Heart left ventricle (tissue), 16 donors: ENCODE data around the gene HSD11B1L. TPM values are rescaled to one million over a fixed set of nuclear protein-coding genes. Genes with fewer than 3 reads are reported as not detected.

Source experiments
- ATAC-seq, 4 donors: fragments of 200-7000 bp; cut with Tn5 transposase; one replicate each; pipeline ENCODE4 v1.9.1; 2020 to 2022; ENCODE audit warnings: moderate library complexity in 4 of 4, mild to moderate bottlenecking in 3 of 4, moderate number of reproducible peaks in 1 of 4
- DNase-seq, 5 donors: peaks; one replicate each; pipeline ENCODE4 v3.0.0-alpha.2; 2020
- H3K27ac ChIP-seq, 12 donors: fragments of 200-600 bp; sonication (generic) in 4 of 12; one replicate each; pipeline versions ENCODE4 v1.5.0 to v1.8.0; 2016 to 2022; ENCODE audit warnings: mild to moderate bottlenecking in 2 of 12
- H3K27me3 ChIP-seq, 9 donors: fragments of 200-600 bp; sonication (generic) in 2 of 9; one replicate each; pipeline versions ENCODE4 v1.5.1 to v1.8.0; 2016 to 2022; ENCODE audit warnings: mild to moderate bottlenecking in 3 of 9
- H3K36me3 ChIP-seq, 9 donors: fragments of 200-600 bp; sonication (generic) in 2 of 9; one replicate each; pipeline versions ENCODE4 v1.5.0 to v1.8.0; 2018 to 2022; ENCODE audit warnings: mild to moderate bottlenecking in 2 of 9
- H3K4me1 ChIP-seq, 12 donors: fragments of 200-600 bp; sonication (generic) in 4 of 12; one replicate each; pipeline versions ENCODE4 v1.5.0 to v1.8.0; 2016 to 2022; ENCODE audit warnings: mild to moderate bottlenecking in 3 of 12
- H3K4me3 ChIP-seq, 12 donors: fragments of 200-600 bp; sonication (generic) in 4 of 12; one replicate each; pipeline versions ENCODE4 v1.5.0 to v1.8.0; 2017 to 2022; ENCODE audit warnings: mild to moderate bottlenecking in 9 of 12, moderate library complexity in 4 of 12
- H3K9me3 ChIP-seq, 12 donors: fragments of 200-600 bp; sonication (generic) in 4 of 12; one replicate each; pipeline versions ENCODE4 v1.5.0 to v1.8.0; 2016 to 2022; ENCODE audit warnings: mild to moderate bottlenecking in 1 of 12
- CTCF ChIP-seq, 12 donors: fragments of 200-600 bp; sonication (generic) in 4 of 12; IDR thresholded peaks; one replicate each; pipeline versions ENCODE4 v1.5.0 to v1.8.0; 2018 to 2022; ENCODE audit warnings: antibody characterized with exemption in 12 of 12, mild to moderate bottlenecking in 5 of 12
- POLR2A ChIP-seq, 2 donors: fragments of 450-650 bp; IDR thresholded peaks; one replicate each; pipeline ENCODE4 v1.6.1; 2017; ENCODE audit warnings: antibody characterized with exemption in 2 of 2, mild to moderate bottlenecking in 2 of 2, moderate library complexity in 2 of 2
- WGBS, 4 donors: extraction: QIAGEN DNeasy Blood & Tissue Kit in 2 of 4; methylation state at CpG; one replicate each; pipeline versions ENCODE4 v1.1.5 to v1.1.7; 2013 to 2018; 5-methylcytosine and 5-hydroxymethylcytosine counted together
- intact Hi-C, 10 donors: fragments of 100-400 bp; cut with DNase I; formaldehyde crosslinking; loops; one replicate each; pipeline versions ENCODE4 v1.11.1 to v1.14.2; 2022
- polyA plus RNA-seq, 2 donors: library from polyadenylated mRNA; stranded (reverse); fragments of 200-250 nt; gene quantifications; one replicate each; pipeline ENCODE4 v1.2.3, GENCODE V29; 2013
- total RNA-seq, 9 donors: library from RNA; depleted of rRNA in 2 of 9; stranded (reverse); fragments of >200 nt in 2 of 9; fragmentation: NEBNext Ultra II Directional in 3 of 9; extraction: Animal tissue kit (Norgen Biotek cat#: 25700) in 3 of 9; gene quantifications; one replicate each; pipeline versions ENCODE4 v1.1.0 to v1.2.4, GENCODE V29; 2016 to 2023
- donor health status: ischemic (EF 13 %, LVEDD 7.1; RV severe dilation, severe dysfunction).
- donor health status: healthy with polysubstance abuse.
- donor health status: DM: no; HTN: yes; CAD: no.
- donor health status: DM: no; HTN: no; CAD: no.
- donor health status: ischemic (EF 25% LVEDD 6.9; RV normal size, moderate dysfunction).
- donor health status: ischemic (EF 25% LVEDD 5.7; RV mildly dilated, moderate dysfunction).
- donor health status: healthy.
- donor health status: DM: yes; HTN: yes; CAD: no.
- donor health status: ischemic (EF 35%, LVEDD 5.7; RV mildly dilated, moderate dysfunction).
- donor health status: nonischemic (EF 11% LVEDD 7.7; RV severe dilation, severe dysfunction).
- donor health status: DM: yes; HTN: yes; CAD: no.
- donor health status: PGD.
- donor health status: ischemic (EF 29% LVEDD 5.4; RV normal size, mild dysfunction).
- donor health status: nonischemic (EF 23%, LVEDD 6.1; RV moderate dilation, normal function).

HSD11B1L gene
- total and polyA plus RNA-seq, 11 donors, result 3.7 to 14.4 (median 5.2) TPM

- TF ChIP-seq POLR2A (IDR thresholded peaks at IDR 0.05) (no peak), CTCF (IDR thresholded peaks at IDR 0.05) (no peak)
- ATAC-seq, result no peak
- H3K27me3 ChIP-seq, result no peaks in the 10 kb centered on the region
- H3K27ac ChIP-seq, result no peak overlapping the region
- H3K36me3 ChIP-seq, result no peaks in the 10 kb centered on the region
- H3K9me3 ChIP-seq, result no peaks in the 10 kb centered on the region
- whole genome bisulfite sequencing, 4 donors, result 79 to 94% (median 91%) methylated on average over 13 to 22 of the region's 22 CpGs
- DNase-seq, result peak in 1 of 5 donors; percentile 18
- intact Hi-C loops, result loop anchor here in 2 of 10 donors (5.0 to 10.0 kb wide), 4 partner anchors 63 to 1850 kb away; partner anchors contain the start of genes DPP9 (in 1 of the 2), DUS3L (in 1 of the 2), PNPLA6 (in 1 of the 2) and SAFB (in 1 of the 2)
- H3K4me1 ChIP-seq, result peaks cover 0 to 26% (median 13%) of the 10 kb centered on the region in 12 donors
- no peak overlapping the region for H3K4me3 ChIP-seq
Observed at GRCh38 chr19:5684694-5685430, 4.0 kb downstream of the HSD11B1L start.

- peaks cover 0 to 31% (median 12%) of the 10 kb centered on the region in 12 donors for H3K4me1 ChIP-seq
- no peaks in the 10 kb centered on the region for H3K27me3 ChIP-seq
- DNase-seq (peak in 1 of 5 donors; percentile 78), ATAC-seq (no peak)
- intact Hi-C loops, result loop anchor here in 2 of 10 donors (10.0 kb wide), 2 partner anchors 109 to 1849 kb away; partner anchors contain the start of genes DUS3L (in 1 of the 2) and PNPLA6 (in 1 of the 2)
- TF ChIP-seq POLR2A (IDR thresholded peaks at IDR 0.05) (no peak), CTCF (IDR thresholded peaks at IDR 0.05) (no peak)
- peak overlapping the region; percentile 40 to 83 (median 66) for H3K4me3 ChIP-seq
- H3K9me3 ChIP-seq, result no peaks in the 10 kb centered on the region
- WGBS, 4 donors, result 35 to 47% (median 44%) methylated on average over 6 to 16 of the region's 16 CpGs
- H3K36me3 ChIP-seq, result no peaks in the 10 kb centered on the region
- H3K27ac ChIP-seq, result peak overlapping the region in 11 of 12 donors; percentile 40 to 87 (median 79)
Observed at GRCh38 chr19:5686326-5686646, 5.5 kb downstream of the HSD11B1L start.

- no peaks in the 10 kb centered on the region for H3K9me3 ChIP-seq
- peaks cover 0 to 4% (median 1%) of the 10 kb centered on the region in 9 donors for H3K36me3 ChIP-seq
- peak; percentile 68 to 85 (median 84) for ATAC-seq
- H3K4me1 ChIP-seq, result peaks cover 1 to 36% (median 15%) of the 10 kb centered on the region in 12 donors
- TF ChIP-seq POLR2A (IDR thresholded peaks at IDR 0.05), result peak in 1 of 2 donors; percentile 36
- TF ChIP-seq CTCF (IDR thresholded peaks at IDR 0.05), result peak; percentile 73 to 92 (median 82)
- WGBS, 4 donors, result 1 to 5% (median 2%) methylated on average over 13 to 59 of the region's 59 CpGs
- peak; percentile 98 to 100 (median 99) for DNase-seq
- intact Hi-C loops, result loop anchor here in 2 of 10 donors (10.0 kb wide), 2 partner anchors 108 to 1848 kb away; partner anchors contain the start of genes DUS3L (in 1 of the 2) and PNPLA6 (in 1 of the 2)
- H3K27ac ChIP-seq, result peak overlapping the region in 11 of 12 donors; percentile 40 to 87 (median 79)
- no peaks in the 10 kb centered on the region for H3K27me3 ChIP-seq
- H3K4me3 ChIP-seq, result peak overlapping the region; percentile 40 to 83 (median 66)
Observed at GRCh38 chr19:5686647-5687359, 6.0 kb downstream of the HSD11B1L start.
